ENCODE measurements around the gene MYMX.

DNA sequence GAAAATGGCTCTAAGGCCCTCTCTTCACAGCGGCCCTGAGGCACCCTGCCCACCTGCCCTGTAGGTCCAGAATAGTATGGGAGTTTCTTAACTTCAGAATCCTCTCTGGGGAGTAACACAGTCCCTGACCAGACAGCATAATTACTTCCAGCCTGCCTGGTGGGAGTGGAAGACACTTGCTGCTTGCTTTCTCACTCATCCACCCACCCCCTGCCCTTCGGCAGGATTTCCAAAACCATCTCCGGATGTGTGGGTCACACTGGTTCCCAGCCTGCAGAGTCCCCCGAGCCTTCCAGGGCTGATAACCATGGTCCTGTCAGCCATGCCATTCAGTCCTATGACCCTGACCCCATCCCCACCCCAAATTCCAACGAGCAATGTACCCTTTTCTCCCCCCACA is 12.1 kb downstream of the MYMX start:
- TF ChIP-seq, protein P1, sequence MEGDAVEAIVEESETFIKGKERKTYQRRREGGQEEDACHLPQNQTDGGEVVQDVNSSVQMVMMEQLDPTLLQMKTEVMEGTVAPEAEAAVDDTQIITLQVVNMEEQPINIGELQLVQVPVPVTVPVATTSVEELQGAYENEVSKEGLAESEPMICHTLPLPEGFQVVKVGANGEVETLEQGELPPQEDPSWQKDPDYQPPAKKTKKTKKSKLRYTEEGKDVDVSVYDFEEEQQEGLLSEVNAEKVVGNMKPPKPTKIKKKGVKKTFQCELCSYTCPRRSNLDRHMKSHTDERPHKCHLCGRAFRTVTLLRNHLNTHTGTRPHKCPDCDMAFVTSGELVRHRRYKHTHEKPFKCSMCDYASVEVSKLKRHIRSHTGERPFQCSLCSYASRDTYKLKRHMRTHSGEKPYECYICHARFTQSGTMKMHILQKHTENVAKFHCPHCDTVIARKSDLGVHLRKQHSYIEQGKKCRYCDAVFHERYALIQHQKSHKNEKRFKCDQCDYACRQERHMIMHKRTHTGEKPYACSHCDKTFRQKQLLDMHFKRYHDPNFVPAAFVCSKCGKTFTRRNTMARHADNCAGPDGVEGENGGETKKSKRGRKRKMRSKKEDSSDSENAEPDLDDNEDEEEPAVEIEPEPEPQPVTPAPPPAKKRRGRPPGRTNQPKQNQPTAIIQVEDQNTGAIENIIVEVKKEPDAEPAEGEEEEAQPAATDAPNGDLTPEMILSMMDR (IDR thresholded peaks at IDR 0.05) = no peak
- TF ChIP-seq POLR2AphosphoS5 (IDR thresholded peaks at IDR 0.05) = no peak
